Activated CD4-positive, alpha-beta T cell treated with anti-CD3 and anti-CD28 coated beads, Interleukin-10, Interleukin-2, amounts not matched to agents 100 ng/mL and 50 ng/mL, durations not matched to agents 16 hours and 8 hours (primary cell): ENCODE results near the gene TUBA1B.

Experiments used
- DNase-seq: peaks from one replicate; pipeline ENCODE4 v3.0.0-alpha.2; 2020

The TUBA1B gene

GRCh38 chr12:49089821-49090773 lies 41.1 kb downstream of the TUBA1B start:
- peak; percentile 60 for DNase-seq

GRCh38 chr12:49088932-49089330 lies 42.3 kb downstream of the TUBA1B start:
- no peak for DNase-seq

- DNase-seq = peak; percentile 88
Observed at GRCh38 chr12:49088150-49088931, 42.9 kb downstream of the TUBA1B start.

- no peak for DNase-seq
Observed at GRCh38 chr12:49086116-49086515, 45.1 kb downstream of the TUBA1B start.

- DNase-seq = no peak
Observed at GRCh38 chr12:49084438-49084837, 46.8 kb downstream of the TUBA1B start.

GRCh38 chr12:49079793-49080192 lies 51.4 kb downstream of the TUBA1B start:
- no peak for DNase-seq
